NB4 (cell line): Measurements from ENCODE around the gene PDC.

Source experiments
- CTCF ChIP-seq: IDR thresholded peaks from one replicate; pipeline ENCODE4 v1.5.1; 2012; ENCODE audit warnings: low read depth, low read length
- MAX ChIP-seq: IDR thresholded peaks from 2 replicates; pipeline ENCODE4 v1.6.1; 2011; ENCODE audit warnings: low read depth, low read length
- MYC ChIP-seq: IDR thresholded peaks from 2 replicates; pipeline ENCODE4 v1.6.1; 2011; ENCODE audit warnings: low read depth, low read length
- POLR2A ChIP-seq: IDR thresholded peaks from 2 replicates; pipeline ENCODE4 v1.6.1; 2011; ENCODE audit warnings: mild to moderate bottlenecking; ENCODE audit not compliant: insufficient read length; ENCODE audit errors: extremely low read depth

GRCh38 chr1:186473047-186473446, 12.1 kb upstream of the PDC start:
- no peak for TF ChIP-seq CTCF
- TF ChIP-seq POLR2A: no peak
- TF ChIP-seq MAX: no peak
- no peak for TF ChIP-seq MYC
